Vagina (tissue), 2 donors: Measurements from ENCODE around the gene ZC3H14.

Experiments used
- CTCF ChIP-seq, 3 experiments: fragments of 450-650 bp in 2 of 3; fragments of 200-600 bp in 1 of 3; sonication (generic) in 1 of 3; IDR thresholded peaks; one replicate each; pipeline ENCODE4 v1.5.1; 2017 to 2019; ENCODE audit warnings: antibody characterized with exemption in 3 of 3, mild to moderate bottlenecking in 2 of 3, moderate library complexity in 2 of 3
- POLR2AphosphoS5 ChIP-seq, 2 donors: sonication (generic); formaldehyde crosslinking; IDR thresholded peaks; one replicate each; pipeline ENCODE4 v1.9.0; 2017; ENCODE audit warnings: antibody characterized with exemption in 2 of 2, mild to moderate bottlenecking in 2 of 2, low read depth in 1 of 2; ENCODE audit not compliant: insufficient read depth in 1 of 2

GRCh38 chr14:88516861-88517357 is 45.9 kb upstream of the ZC3H14 start:
- TF ChIP-seq CTCF (IDR thresholded peaks at IDR 0.05) (no peak), POLR2AphosphoS5 (IDR thresholded peaks at IDR 0.05; ENCODE audit: insufficient read depth in 1 of 2, low read depth in 1 of 2) (no peak)
